Stimulated activated naive CD4-positive, alpha-beta T cell treated with Interleukin-2 at 50 U/mL for 16 hours (primary cell): Measurements from ENCODE around the gene GDF9.
"Not testable (repeated sequence)": the region's sequence is repeated elsewhere in the genome, so short reads cannot be mapped to it uniquely, and the experiment has no call there.

Experiments
- DNase-seq: peaks from one replicate; lab custom pipeline; 2025; lab: John Stamatoyannopoulos, UW

The GDF9 gene

GRCh38 chr5:132873119-132873929 is 7.1 kb upstream of the GDF9 start, which contains the start of gene LEAP2:
Gene LEAP2 (plus strand): TSS chr5:132873668. CDS start chr5:132873695, 27 bp downstream.
- DNase-seq = no peak

GRCh38 chr5:132872788-132873118 is 6.5 kb upstream of the GDF9 start:
- no peak for DNase-seq

- DNase-seq = no peak
Observed at GRCh38 chr5:132871459-132872284, 5.4 kb upstream of the GDF9 start.

GRCh38 chr5:132870801-132871200 is 4.5 kb upstream of the GDF9 start:
- DNase-seq = no peak

GRCh38 chr5:132868754-132869153 is 2.5 kb upstream of the GDF9 start:
- no peak for DNase-seq

GRCh38 chr5:132867046-132867451 is 780 bp upstream of the GDF9 start:
- DNase-seq = no peak

GRCh38 chr5:132865668-132866341 is 464 bp downstream of the GDF9 start:
- DNase-seq = no peak

GRCh38 chr5:132860742-132861141 is 5.5 kb downstream of the GDF9 start:
- no peak for DNase-seq

- DNase-seq = no peak
Observed at GRCh38 chr5:132859889-132860437, 6.3 kb downstream of the GDF9 start.

GRCh38 chr5:132856011-132856410 is 10.3 kb downstream of the GDF9 start:
- DNase-seq = no peak

GRCh38 chr5:132854992-132855391 is 11.3 kb downstream of the GDF9 start:
- not testable (repeated sequence) for DNase-seq

- DNase-seq = no peak
Observed at GRCh38 chr5:132854301-132854700, 12.0 kb downstream of the GDF9 start.

- DNase-seq = no peak
Observed at GRCh38 chr5:132853790-132854189, 12.5 kb downstream of the GDF9 start.

GRCh38 chr5:132853323-132853722 is 12.9 kb downstream of the GDF9 start:
- DNase-seq = no peak

- DNase-seq = no peak
Observed at GRCh38 chr5:132850066-132850465, 16.2 kb downstream of the GDF9 start.

- no peak for DNase-seq
Observed at GRCh38 chr5:132849347-132849746, 16.9 kb downstream of the GDF9 start.

GRCh38 chr5:132848270-132848669 is 18.0 kb downstream of the GDF9 start:
- no peak for DNase-seq

GRCh38 chr5:132841305-132841704 is 25.0 kb downstream of the GDF9 start:
- DNase-seq = no peak

GRCh38 chr5:132840896-132841295 is 25.4 kb downstream of the GDF9 start:
- no peak for DNase-seq

GRCh38 chr5:132840313-132840712 is 26.0 kb downstream of the GDF9 start:
- DNase-seq = no peak

GRCh38 chr5:132839426-132840301 is 26.6 kb downstream of the GDF9 start:
- DNase-seq = no peak
